ENCODE data around the gene DNAJA1. TPM values are rescaled to one million over a fixed set of nuclear protein-coding genes. Genes with fewer than 3 reads are reported as not detected.
A peak's percentile ranks its signal among the peaks of the same experiment; 100 is the strongest.

The DNAJA1 gene
- total RNA-seq, 4 donors from 2014 or later: 7.9 to 68.3 (median 47.1) TPM

- DNase-seq: no peak
- in situ Hi-C loops (cut with MboI; ENCODE audit: low pct_ligation_motif_present in 1 of 4, low pct_unique_long_range_greater_than_20kb in 1 of 4, low sequenced_read_pairs in 3 of 4) (no loop called here), intact Hi-C loops (cut with DNase I; ENCODE audit: low total_unique reads) (no loop called here)
- no peaks in the 10 kb centered on the region for H3K27me3 ChIP-seq
- H3K4me1 ChIP-seq: peaks cover 0 to 22% (median 13%) of the 10 kb centered on the region in 4 donors
- H3K27ac ChIP-seq: no peak overlapping the region
- no peaks in the 10 kb centered on the region for H3K36me3 ChIP-seq
- H3K4me3 ChIP-seq: no peak overlapping the region
- TF ChIP-seq POLR2A (IDR thresholded peaks at IDR 0.05) (no peak), EP300 (IDR thresholded peaks at IDR 0.05; ENCODE audit: low read depth) (no peak), CTCF (IDR thresholded peaks at IDR 0.05) (no peak), POLR2AphosphoS5 (IDR thresholded peaks at IDR 0.05) (no peak)
- H3K9me3 ChIP-seq: no peaks in the 10 kb centered on the region
- 70 to 94% methylated on average over 2 to 25 of the region's 25 CpGs for WGBS, 2 donors (ENCODE audit: low coverage in 1 of 2)
These were observed 5.3 kb upstream of the DNAJA1 start for GRCh38 chr9:33019797-33020196.

GRCh38 chr9:33022303-33022702 lies 2.8 kb upstream of the DNAJA1 start:
- no peak for DNase-seq
- Histone ChIP-seq H3K27ac (no peak overlapping the region), H3K4me3 (no peak overlapping the region), H3K36me3 (no peaks in the 10 kb centered on the region), H3K4me1 (peaks cover 7 to 35% (median 24%) of the 10 kb centered on the region in 4 donors), H3K27me3 (no peaks in the 10 kb centered on the region), H3K9me3 (no peaks in the 10 kb centered on the region)
- WGBS, 2 donors (ENCODE audit: low coverage in 1 of 2): 74 to 81% methylated on average over 3 of the region's 3 CpGs
- in situ Hi-C loops (cut with MboI; ENCODE audit: low pct_ligation_motif_present in 1 of 4, low pct_unique_long_range_greater_than_20kb in 1 of 4, low sequenced_read_pairs in 3 of 4) (no loop called here), intact Hi-C loops (cut with DNase I; ENCODE audit: low total_unique reads) (no loop called here)
- no peak for TF ChIP-seq POLR2A (IDR thresholded peaks at IDR 0.05)
- TF ChIP-seq EP300 (IDR thresholded peaks at IDR 0.05; ENCODE audit: low read depth): no peak
- no peak for TF ChIP-seq POLR2AphosphoS5 (IDR thresholded peaks at IDR 0.05)
- TF ChIP-seq CTCF (IDR thresholded peaks at IDR 0.05): no peak

GRCh38 chr9:33022755-33023154 lies 2.3 kb upstream of the DNAJA1 start:
- no peak for DNase-seq
- TF ChIP-seq POLR2A (IDR thresholded peaks at IDR 0.05): no peak
- no peak for TF ChIP-seq POLR2AphosphoS5 (IDR thresholded peaks at IDR 0.05)
- TF ChIP-seq CTCF (IDR thresholded peaks at IDR 0.05): no peak
- intact Hi-C loops (cut with DNase I; ENCODE audit: low total_unique reads) (no loop called here), in situ Hi-C loops (cut with MboI; ENCODE audit: low pct_ligation_motif_present in 1 of 4, low pct_unique_long_range_greater_than_20kb in 1 of 4, low sequenced_read_pairs in 3 of 4) (no loop called here)
- H3K4me1 ChIP-seq: peaks cover 7 to 39% (median 29%) of the 10 kb centered on the region in 4 donors
- no peaks in the 10 kb centered on the region for H3K27me3 ChIP-seq
- no peak overlapping the region for H3K4me3 ChIP-seq
- no peak overlapping the region for H3K27ac ChIP-seq
- H3K36me3 ChIP-seq: no peaks in the 10 kb centered on the region
- WGBS, 2 donors (ENCODE audit: low coverage in 1 of 2): 67 to 74% methylated on average over 1 to 7 of the region's 7 CpGs
- H3K9me3 ChIP-seq: no peaks in the 10 kb centered on the region

- H3K9me3 ChIP-seq: no peaks in the 10 kb centered on the region
- TF ChIP-seq CTCF (IDR thresholded peaks at IDR 0.05): no peak
- TF ChIP-seq EP300 (IDR thresholded peaks at IDR 0.05; ENCODE audit: low read depth): no peak
- TF ChIP-seq POLR2AphosphoS5 (IDR thresholded peaks at IDR 0.05): no peak
- no peak for TF ChIP-seq POLR2A (IDR thresholded peaks at IDR 0.05)
- H3K27me3 ChIP-seq: no peaks in the 10 kb centered on the region
- DNase-seq: no peak
- intact Hi-C loops (cut with DNase I; ENCODE audit: low total_unique reads) (no loop called here), in situ Hi-C loops (cut with MboI; ENCODE audit: low pct_ligation_motif_present in 1 of 4, low pct_unique_long_range_greater_than_20kb in 1 of 4, low sequenced_read_pairs in 3 of 4) (no loop called here)
- peak overlapping the region; percentile 98 to 100 (median 99) for H3K27ac ChIP-seq
- H3K4me1 ChIP-seq: peaks cover 13 to 47% (median 35%) of the 10 kb centered on the region in 4 donors
- H3K36me3 ChIP-seq: no peaks in the 10 kb centered on the region
- peak overlapping the region in 1 of 4 donors; percentile 98 for H3K4me3 ChIP-seq
- 86 to 95% methylated on average over 4 of the region's 4 CpGs for WGBS, 2 donors (ENCODE audit: low coverage in 1 of 2)
These were observed 1.4 kb upstream of the DNAJA1 start for GRCh38 chr9:33023661-33024060.

Measured in transverse colon (tissue), 4 donors.